ENCODE data around the gene ACYP1. TPM values are rescaled to one million over a fixed set of nuclear protein-coding genes. Genes with fewer than 3 reads are reported as not detected.

Gene ACYP1
- total and polyA plus RNA-seq, 9 of the 15 experiments (the other 6 are each of a cell fraction or from before 2014, with no cell fraction given), result 19.9 to 113 (median 52.3) TPM

DNA sequence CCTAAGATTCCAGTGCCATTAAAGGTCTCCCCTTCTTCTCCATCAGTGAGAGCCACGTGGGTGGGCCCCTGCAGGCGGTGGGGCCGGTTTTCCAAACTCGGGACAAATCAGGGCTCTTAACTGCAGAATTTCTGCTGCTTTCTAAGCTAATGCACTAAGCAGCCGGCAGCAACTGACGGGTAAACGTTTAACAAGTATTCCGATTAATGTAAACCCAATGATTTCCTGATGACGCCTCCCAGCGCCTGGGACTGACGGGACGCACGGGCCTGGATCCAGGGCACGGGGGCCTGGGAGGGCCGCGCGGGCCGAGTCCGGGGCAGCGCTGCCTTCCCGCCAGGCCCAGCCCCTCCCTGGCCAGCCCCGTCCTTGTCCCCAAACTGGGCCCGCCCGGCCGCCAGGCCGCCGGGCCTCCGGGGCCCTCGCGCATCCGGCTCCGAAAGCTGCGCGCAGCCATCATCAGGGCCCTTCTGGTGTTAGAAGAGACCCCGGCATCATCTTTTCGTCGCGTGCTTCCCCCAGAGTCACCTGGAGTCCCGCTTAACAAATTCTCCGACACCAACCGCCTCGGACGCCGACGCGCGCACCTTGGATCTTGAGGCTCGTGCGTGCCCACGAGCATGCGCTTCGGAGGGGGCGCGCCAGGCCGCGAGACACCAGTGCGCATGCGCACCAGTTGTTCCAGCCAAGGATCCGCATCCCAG, 12.8 kb downstream of the ACYP1 start, which contains the start of gene MLH3 (continued):
- TF ChIP-seq POLR2AphosphoS5 (IDR thresholded peaks at IDR 0.05; ENCODE audit: control insufficient read depth, insufficient read depth, low read depth, low read length), result 0 out of 2 replicates have a peak, but pooled peaks have one; percentile 36
- no peak for TF ChIP-seq PHF21A (IDR thresholded peaks at IDR 0.05; ENCODE audit: borderline replicate concordance, low read depth)
- TF ChIP-seq, protein P1, sequence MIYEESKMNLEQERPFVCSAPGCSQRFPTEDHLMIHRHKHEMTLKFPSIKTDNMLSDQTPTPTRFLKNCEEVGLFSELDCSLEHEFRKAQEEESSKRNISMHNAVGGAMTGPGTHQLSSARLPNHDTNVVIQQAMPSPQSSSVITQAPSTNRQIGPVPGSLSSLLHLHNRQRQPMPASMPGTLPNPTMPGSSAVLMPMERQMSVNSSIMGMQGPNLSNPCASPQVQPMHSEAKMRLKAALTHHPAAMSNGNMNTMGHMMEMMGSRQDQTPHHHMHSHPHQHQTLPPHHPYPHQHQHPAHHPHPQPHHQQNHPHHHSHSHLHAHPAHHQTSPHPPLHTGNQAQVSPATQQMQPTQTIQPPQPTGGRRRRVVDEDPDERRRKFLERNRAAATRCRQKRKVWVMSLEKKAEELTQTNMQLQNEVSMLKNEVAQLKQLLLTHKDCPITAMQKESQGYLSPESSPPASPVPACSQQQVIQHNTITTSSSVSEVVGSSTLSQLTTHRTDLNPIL (CRISPR knock-in tag; IDR thresholded peaks at IDR 0.05), result no peak
- no peak for TF ChIP-seq TARDBP (IDR thresholded peaks at IDR 0.05)
- TF ChIP-seq, protein P2, sequence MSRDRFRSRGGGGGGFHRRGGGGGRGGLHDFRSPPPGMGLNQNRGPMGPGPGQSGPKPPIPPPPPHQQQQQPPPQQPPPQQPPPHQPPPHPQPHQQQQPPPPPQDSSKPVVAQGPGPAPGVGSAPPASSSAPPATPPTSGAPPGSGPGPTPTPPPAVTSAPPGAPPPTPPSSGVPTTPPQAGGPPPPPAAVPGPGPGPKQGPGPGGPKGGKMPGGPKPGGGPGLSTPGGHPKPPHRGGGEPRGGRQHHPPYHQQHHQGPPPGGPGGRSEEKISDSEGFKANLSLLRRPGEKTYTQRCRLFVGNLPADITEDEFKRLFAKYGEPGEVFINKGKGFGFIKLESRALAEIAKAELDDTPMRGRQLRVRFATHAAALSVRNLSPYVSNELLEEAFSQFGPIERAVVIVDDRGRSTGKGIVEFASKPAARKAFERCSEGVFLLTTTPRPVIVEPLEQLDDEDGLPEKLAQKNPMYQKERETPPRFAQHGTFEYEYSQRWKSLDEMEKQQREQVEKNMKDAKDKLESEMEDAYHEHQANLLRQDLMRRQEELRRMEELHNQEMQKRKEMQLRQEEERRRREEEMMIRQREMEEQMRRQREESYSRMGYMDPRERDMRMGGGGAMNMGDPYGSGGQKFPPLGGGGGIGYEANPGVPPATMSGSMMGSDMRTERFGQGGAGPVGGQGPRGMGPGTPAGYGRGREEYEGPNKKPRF (IDR thresholded peaks at IDR 0.05; ENCODE audit: low read depth, low read length), result no peak
- TF ChIP-seq, protein P3, sequence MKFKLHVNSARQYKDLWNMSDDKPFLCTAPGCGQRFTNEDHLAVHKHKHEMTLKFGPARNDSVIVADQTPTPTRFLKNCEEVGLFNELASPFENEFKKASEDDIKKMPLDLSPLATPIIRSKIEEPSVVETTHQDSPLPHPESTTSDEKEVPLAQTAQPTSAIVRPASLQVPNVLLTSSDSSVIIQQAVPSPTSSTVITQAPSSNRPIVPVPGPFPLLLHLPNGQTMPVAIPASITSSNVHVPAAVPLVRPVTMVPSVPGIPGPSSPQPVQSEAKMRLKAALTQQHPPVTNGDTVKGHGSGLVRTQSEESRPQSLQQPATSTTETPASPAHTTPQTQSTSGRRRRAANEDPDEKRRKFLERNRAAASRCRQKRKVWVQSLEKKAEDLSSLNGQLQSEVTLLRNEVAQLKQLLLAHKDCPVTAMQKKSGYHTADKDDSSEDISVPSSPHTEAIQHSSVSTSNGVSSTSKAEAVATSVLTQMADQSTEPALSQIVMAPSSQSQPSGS (CRISPR knock-in tag; IDR thresholded peaks at IDR 0.05), result no peak
- TF ChIP-seq LCOR (CRISPR knock-in tag; IDR thresholded peaks at IDR 0.05), result no peak
- TF ChIP-seq, protein P4, sequence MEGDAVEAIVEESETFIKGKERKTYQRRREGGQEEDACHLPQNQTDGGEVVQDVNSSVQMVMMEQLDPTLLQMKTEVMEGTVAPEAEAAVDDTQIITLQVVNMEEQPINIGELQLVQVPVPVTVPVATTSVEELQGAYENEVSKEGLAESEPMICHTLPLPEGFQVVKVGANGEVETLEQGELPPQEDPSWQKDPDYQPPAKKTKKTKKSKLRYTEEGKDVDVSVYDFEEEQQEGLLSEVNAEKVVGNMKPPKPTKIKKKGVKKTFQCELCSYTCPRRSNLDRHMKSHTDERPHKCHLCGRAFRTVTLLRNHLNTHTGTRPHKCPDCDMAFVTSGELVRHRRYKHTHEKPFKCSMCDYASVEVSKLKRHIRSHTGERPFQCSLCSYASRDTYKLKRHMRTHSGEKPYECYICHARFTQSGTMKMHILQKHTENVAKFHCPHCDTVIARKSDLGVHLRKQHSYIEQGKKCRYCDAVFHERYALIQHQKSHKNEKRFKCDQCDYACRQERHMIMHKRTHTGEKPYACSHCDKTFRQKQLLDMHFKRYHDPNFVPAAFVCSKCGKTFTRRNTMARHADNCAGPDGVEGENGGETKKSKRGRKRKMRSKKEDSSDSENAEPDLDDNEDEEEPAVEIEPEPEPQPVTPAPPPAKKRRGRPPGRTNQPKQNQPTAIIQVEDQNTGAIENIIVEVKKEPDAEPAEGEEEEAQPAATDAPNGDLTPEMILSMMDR (IDR thresholded peaks at IDR 0.05 in 2 of 3, conservative IDR thresholded peaks at IDR 0.05 in 1 of 3; ENCODE audit: insufficient read depth in 2 of 3, low read depth in 1 of 3, low read length in 3 of 3), result no peak
- TF ChIP-seq SIN3B (IDR thresholded peaks at IDR 0.05; ENCODE audit: low read depth), result no peak
- TF ChIP-seq ZNF197 (CRISPR knock-in tag; IDR thresholded peaks at IDR 0.05; ENCODE audit: low read depth), result no peak
- no peak for TF ChIP-seq FOXJ3 (CRISPR knock-in tag; IDR thresholded peaks at IDR 0.05)
- no peak for TF ChIP-seq MTA1 (IDR thresholded peaks at IDR 0.05; ENCODE audit: borderline replicate concordance)
- TF ChIP-seq ZFPM2 (CRISPR knock-in tag; IDR thresholded peaks at IDR 0.05), result no peak
- TF ChIP-seq, protein P5, sequence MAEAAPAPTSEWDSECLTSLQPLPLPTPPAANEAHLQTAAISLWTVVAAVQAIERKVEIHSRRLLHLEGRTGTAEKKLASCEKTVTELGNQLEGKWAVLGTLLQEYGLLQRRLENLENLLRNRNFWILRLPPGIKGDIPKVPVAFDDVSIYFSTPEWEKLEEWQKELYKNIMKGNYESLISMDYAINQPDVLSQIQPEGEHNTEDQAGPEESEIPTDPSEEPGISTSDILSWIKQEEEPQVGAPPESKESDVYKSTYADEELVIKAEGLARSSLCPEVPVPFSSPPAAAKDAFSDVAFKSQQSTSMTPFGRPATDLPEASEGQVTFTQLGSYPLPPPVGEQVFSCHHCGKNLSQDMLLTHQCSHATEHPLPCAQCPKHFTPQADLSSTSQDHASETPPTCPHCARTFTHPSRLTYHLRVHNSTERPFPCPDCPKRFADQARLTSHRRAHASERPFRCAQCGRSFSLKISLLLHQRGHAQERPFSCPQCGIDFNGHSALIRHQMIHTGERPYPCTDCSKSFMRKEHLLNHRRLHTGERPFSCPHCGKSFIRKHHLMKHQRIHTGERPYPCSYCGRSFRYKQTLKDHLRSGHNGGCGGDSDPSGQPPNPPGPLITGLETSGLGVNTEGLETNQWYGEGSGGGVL (CRISPR knock-in tag; IDR thresholded peaks at IDR 0.05), result no peak
- no peak for TF ChIP-seq ZNF696 (CRISPR knock-in tag; conservative IDR thresholded peaks at IDR 0.05)
- TF ChIP-seq SMARCC2 (IDR thresholded peaks at IDR 0.05; ENCODE audit: low read depth), result no peak
- TF ChIP-seq CBFA2T2 (conservative IDR thresholded peaks at IDR 0.05), result no peak
